Panc1 (cell line): ENCODE measurements around the gene BRICD5. TPM values are rescaled to one million over a fixed set of nuclear protein-coding genes. Genes with fewer than 3 reads are reported as not detected.

ENCODE experiments used
- ATAC-seq: fragments of 200-7000 bp; cut with Tn5 transposase; 2 replicates; pipeline ENCODE4 v1.9.1; 2020; ENCODE audit warnings: mild to moderate bottlenecking, moderate library complexity
- BruUV-seq: library from RNA; stranded (reverse); fragments of 400-500 nt; replicated peaks from 2 replicates; lab custom pipeline; 2021; lab: Mats Ljungman, UMichigan
- CTCF ChIA-PET: fragments of 300-600 bp; sonication (Branson Sonifier 250); formaldehyde crosslinking; loops from one replicate; lab custom pipeline; 2022; ENCODE audit warnings: antibody characterized with exemption; lab: Charles Lee
- POLR2A ChIA-PET: fragments of 300-600 bp; sonication (Branson Sonifier 250); formaldehyde crosslinking; loops from one replicate; lab custom pipeline; 2022; ENCODE audit warnings: antibody characterized with exemption; lab: Charles Lee
- DNase-seq: peaks from one replicate; pipeline ENCODE4 v3.0.0-alpha.2; 2010; ENCODE audit warnings: low read depth, low spot score
- H3K27ac ChIP-seq: 2 replicates; pipeline ENCODE4 v1.5.1; 2011; ENCODE audit warnings: mild to moderate bottlenecking, low read length, inconsistent platforms
- H3K27me3 ChIP-seq: fragments of 200-500 bp; sonication (Bioruptor generic); 2 replicates; pipeline ENCODE4 v1.6.0; 2014; ENCODE audit warnings: low read length, inconsistent platforms; ENCODE audit not compliant: control insufficient read depth, insufficient read depth
- H3K36me3 ChIP-seq: fragments of 200-500 bp; sonication (Bioruptor generic); 2 replicates; pipeline ENCODE4 v1.5.1; 2014; ENCODE audit warnings: inconsistent platforms, mild to moderate bottlenecking, low read length, moderate library complexity; ENCODE audit not compliant: control insufficient read depth, insufficient read depth
- H3K4me1 ChIP-seq: 2 replicates; pipeline ENCODE4 v1.5.1; 2011; ENCODE audit warnings: inconsistent platforms, mild to moderate bottlenecking, low read length, moderate library complexity; ENCODE audit not compliant: control insufficient read depth, insufficient read depth
- H3K4me3 ChIP-seq, 2 experiments: 2 replicates each; pipeline ENCODE4 v1.5.1; 2011 to 2012; ENCODE audit warnings: low read depth in 2 of 2, low read length in 2 of 2, mild to moderate bottlenecking in 2 of 2, inconsistent platforms in 1 of 2, moderate library complexity in 1 of 2
- H3K9me3 ChIP-seq: fragments of 200-500 bp; sonication (Bioruptor generic); 2 replicates; pipeline ENCODE4 v1.5.1; 2014; ENCODE audit warnings: low read depth, mild to moderate bottlenecking, inconsistent platforms, low read length, moderate library complexity; ENCODE audit not compliant: control insufficient read depth, insufficient read depth
- POLR2AphosphoS5 ChIP-seq: IDR thresholded peaks from 2 replicates; pipeline ENCODE4 v1.6.1; 2012; ENCODE audit warnings: mild to moderate bottlenecking, low read depth, low read length, moderate library complexity
- SIN3A ChIP-seq: IDR thresholded peaks from 2 replicates; pipeline ENCODE4 v1.6.1; 2012; ENCODE audit warnings: low read depth, mild to moderate bottlenecking, low read length, moderate library complexity, borderline replicate concordance; ENCODE audit not compliant: insufficient read depth
- TCF7L2 ChIP-seq: IDR thresholded peaks from 2 replicates; pipeline ENCODE4 v1.6.1; 2011; ENCODE audit warnings: mild to moderate bottlenecking, low read depth, low read length, inconsistent platforms
- in situ Hi-C: cut with HindIII; loops from 2 replicates; pipeline ENCODE4 v1.10.0; 2016; ENCODE audit warnings: low sequenced_read_pairs, low pct_unique_long_range_greater_than_20kb
- intact Hi-C: fragments of 100-400 bp; cut with micrococcal nuclease; formaldehyde crosslinking; loops from one replicate; pipeline ENCODE4 v1.10.0; 2022; ENCODE audit not compliant: unreplicated experiment
- total RNA-seq: library from RNA; stranded (reverse); gene quantifications from one replicate; pipeline ENCODE4 v1.2.1, GENCODE V29; 2021; ENCODE audit not compliant: unreplicated experiment
- TF ChIP-seq, protein P1 (sequence below), 2 experiments: IDR thresholded peaks; 2 replicates each; pipeline ENCODE4 v1.6.1; 2011 to 2012; ENCODE audit warnings: low read depth in 2 of 2, control low read depth in 1 of 2, low read length in 1 of 2, mild to moderate bottlenecking in 1 of 2, moderate library complexity in 1 of 2; ENCODE audit not compliant: insufficient read depth in 1 of 2
- TF ChIP-seq, protein P2 (sequence below): fragments of 450-650 bp; IDR thresholded peaks from 2 replicates; pipeline ENCODE4 v1.5.1; 2017; ENCODE audit warnings: mild to moderate bottlenecking

BRICD5 gene
- total RNA-seq, 1 experiment from 2014 or later: 8.7 TPM

DNA sequence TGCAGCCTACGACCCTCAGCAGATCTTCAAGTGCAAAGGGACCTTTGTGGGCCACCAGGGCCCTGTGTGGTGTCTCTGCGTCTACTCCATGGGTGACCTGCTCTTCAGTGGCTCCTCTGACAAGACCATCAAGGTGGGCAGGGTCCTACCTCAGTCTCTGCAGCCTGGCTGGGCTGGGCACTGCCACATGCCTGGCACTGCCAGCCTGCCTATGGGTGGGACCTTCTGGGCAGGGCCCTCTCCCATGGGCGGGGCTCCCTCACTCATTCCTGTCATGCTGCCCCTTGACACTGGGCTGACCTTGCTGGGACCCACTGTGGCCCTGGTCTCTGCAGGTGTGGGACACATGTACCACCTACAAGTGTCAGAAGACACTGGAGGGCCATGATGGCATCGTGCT lies 36.7 kb downstream of the BRICD5 start:
- in situ Hi-C loops: no loop called here

DNA sequence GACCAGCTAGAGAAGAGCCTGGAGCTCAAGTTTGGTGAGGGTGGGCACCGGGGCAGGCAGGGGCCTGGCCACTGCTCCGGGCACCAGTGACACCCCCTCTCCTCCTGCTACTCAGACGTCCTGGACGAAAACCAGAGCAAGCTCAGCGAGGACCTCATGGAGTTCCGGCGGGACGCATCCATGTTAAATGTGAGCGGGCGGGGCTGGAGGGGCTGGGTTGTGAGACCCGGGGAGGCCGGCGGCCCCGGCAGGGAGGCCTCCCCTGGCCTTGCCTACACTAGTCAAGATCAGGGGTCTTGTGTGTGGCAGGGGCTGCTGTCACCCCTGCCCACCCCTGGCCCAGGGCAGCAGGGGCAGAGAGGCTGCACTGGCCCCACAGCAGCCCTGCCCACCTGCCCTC lies 37.3 kb downstream of the BRICD5 start:
- Histone ChIP-seq H3K36me3 (0 out of 2 replicates have a peak, but pooled peaks cover under 1% of the 10 kb centered on the region), H3K4me1 (no peaks in the 10 kb centered on the region), H3K27me3 (no peaks in the 10 kb centered on the region), H3K4me3 (no peak overlapping the region), H3K9me3 (no peaks in the 10 kb centered on the region), H3K27ac (no peak overlapping the region)
- TF ChIP-seq SIN3A (no peak), TCF7L2 (no peak), POLR2AphosphoS5 (no peak)
- TF ChIP-seq, protein P1, sequence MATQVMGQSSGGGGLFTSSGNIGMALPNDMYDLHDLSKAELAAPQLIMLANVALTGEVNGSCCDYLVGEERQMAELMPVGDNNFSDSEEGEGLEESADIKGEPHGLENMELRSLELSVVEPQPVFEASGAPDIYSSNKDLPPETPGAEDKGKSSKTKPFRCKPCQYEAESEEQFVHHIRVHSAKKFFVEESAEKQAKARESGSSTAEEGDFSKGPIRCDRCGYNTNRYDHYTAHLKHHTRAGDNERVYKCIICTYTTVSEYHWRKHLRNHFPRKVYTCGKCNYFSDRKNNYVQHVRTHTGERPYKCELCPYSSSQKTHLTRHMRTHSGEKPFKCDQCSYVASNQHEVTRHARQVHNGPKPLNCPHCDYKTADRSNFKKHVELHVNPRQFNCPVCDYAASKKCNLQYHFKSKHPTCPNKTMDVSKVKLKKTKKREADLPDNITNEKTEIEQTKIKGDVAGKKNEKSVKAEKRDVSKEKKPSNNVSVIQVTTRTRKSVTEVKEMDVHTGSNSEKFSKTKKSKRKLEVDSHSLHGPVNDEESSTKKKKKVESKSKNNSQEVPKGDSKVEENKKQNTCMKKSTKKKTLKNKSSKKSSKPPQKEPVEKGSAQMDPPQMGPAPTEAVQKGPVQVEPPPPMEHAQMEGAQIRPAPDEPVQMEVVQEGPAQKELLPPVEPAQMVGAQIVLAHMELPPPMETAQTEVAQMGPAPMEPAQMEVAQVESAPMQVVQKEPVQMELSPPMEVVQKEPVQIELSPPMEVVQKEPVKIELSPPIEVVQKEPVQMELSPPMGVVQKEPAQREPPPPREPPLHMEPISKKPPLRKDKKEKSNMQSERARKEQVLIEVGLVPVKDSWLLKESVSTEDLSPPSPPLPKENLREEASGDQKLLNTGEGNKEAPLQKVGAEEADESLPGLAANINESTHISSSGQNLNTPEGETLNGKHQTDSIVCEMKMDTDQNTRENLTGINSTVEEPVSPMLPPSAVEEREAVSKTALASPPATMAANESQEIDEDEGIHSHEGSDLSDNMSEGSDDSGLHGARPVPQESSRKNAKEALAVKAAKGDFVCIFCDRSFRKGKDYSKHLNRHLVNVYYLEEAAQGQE (IDR thresholded peaks at IDR 0.05; ENCODE audit: insufficient read depth in 1 of 2, low read depth in 2 of 2, low read length in 1 of 2): no peak
- TF ChIP-seq, protein P2, sequence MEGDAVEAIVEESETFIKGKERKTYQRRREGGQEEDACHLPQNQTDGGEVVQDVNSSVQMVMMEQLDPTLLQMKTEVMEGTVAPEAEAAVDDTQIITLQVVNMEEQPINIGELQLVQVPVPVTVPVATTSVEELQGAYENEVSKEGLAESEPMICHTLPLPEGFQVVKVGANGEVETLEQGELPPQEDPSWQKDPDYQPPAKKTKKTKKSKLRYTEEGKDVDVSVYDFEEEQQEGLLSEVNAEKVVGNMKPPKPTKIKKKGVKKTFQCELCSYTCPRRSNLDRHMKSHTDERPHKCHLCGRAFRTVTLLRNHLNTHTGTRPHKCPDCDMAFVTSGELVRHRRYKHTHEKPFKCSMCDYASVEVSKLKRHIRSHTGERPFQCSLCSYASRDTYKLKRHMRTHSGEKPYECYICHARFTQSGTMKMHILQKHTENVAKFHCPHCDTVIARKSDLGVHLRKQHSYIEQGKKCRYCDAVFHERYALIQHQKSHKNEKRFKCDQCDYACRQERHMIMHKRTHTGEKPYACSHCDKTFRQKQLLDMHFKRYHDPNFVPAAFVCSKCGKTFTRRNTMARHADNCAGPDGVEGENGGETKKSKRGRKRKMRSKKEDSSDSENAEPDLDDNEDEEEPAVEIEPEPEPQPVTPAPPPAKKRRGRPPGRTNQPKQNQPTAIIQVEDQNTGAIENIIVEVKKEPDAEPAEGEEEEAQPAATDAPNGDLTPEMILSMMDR: no peak
- intact Hi-C loops (no loop called here), in situ Hi-C loops (no loop called here)
- POLR2A ChIA-PET: interaction anchor here (0.6 kb wide), 1 partner anchor 43 kb away, joined by 4 read pairs; no protein-coding TSS in a partner anchor
- BruUV-seq: no TSS peak
- no peak for ATAC-seq
- DNase-seq: no peak
- CTCF ChIA-PET: interaction anchor here (1.0 kb wide), 1 partner anchor 22 kb away, joined by 3 read pairs; no protein-coding TSS in a partner anchor

More for the DNA sequence above, 36.7 kb downstream of the BRICD5 start:
- no peak overlapping the region for H3K4me3 ChIP-seq
- TF ChIP-seq TCF7L2 (no peak), SIN3A (no peak), POLR2AphosphoS5 (no peak)
- TF ChIP-seq, protein P1 (IDR thresholded peaks at IDR 0.05; ENCODE audit: insufficient read depth in 1 of 2, low read depth in 2 of 2, low read length in 1 of 2): no peak
- TF ChIP-seq, protein P2: no peak
- CTCF ChIA-PET: no interaction called here
- no peak for ATAC-seq
- H3K27ac ChIP-seq: no peak overlapping the region
- intact Hi-C loops: no loop called here
- POLR2A ChIA-PET: interaction anchor here (0.6 kb wide), 1 partner anchor 42 kb away, joined by 4 read pairs; no protein-coding TSS in a partner anchor
- DNase-seq: no peak
- H3K27me3 ChIP-seq: no peaks in the 10 kb centered on the region
- H3K4me1 ChIP-seq: no peaks in the 10 kb centered on the region
- no TSS peak for BruUV-seq
- no peaks in the 10 kb centered on the region for H3K9me3 ChIP-seq
- no peaks in the 10 kb centered on the region for H3K36me3 ChIP-seq
